GM19193 (cell line): Measurements from ENCODE around the gene DNAH17.

ENCODE experiments used
- POLR2A ChIP-seq: IDR thresholded peaks from 4 replicates; pipeline ENCODE4 v1.6.1; 2011; ENCODE audit not compliant: insufficient read depth, insufficient read length; ENCODE audit errors: extremely low read depth

Gene DNAH17

GRCh38 chr17:78460951-78461798 is 116.0 kb downstream of the DNAH17 start:
- TF ChIP-seq POLR2A, result no peak

- no peak for TF ChIP-seq POLR2A
Observed at GRCh38 chr17:78460176-78460675, 117.0 kb downstream of the DNAH17 start.

GRCh38 chr17:78459696-78460095 is 117.5 kb downstream of the DNAH17 start:
- no peak for TF ChIP-seq POLR2A

- TF ChIP-seq POLR2A, result no peak
Observed at GRCh38 chr17:78458736-78459335, 118.4 kb downstream of the DNAH17 start.

- TF ChIP-seq POLR2A, result no peak
Observed at GRCh38 chr17:78458091-78458490, 119.1 kb downstream of the DNAH17 start.

- TF ChIP-seq POLR2A, result no peak
Observed at GRCh38 chr17:78454346-78454745, 122.8 kb downstream of the DNAH17 start.

- TF ChIP-seq POLR2A, result no peak
Observed at GRCh38 chr17:78451753-78452152, 125.4 kb downstream of the DNAH17 start.

GRCh38 chr17:78450696-78451345 is 126.4 kb downstream of the DNAH17 start:
- TF ChIP-seq POLR2A, result no peak

GRCh38 chr17:78449983-78450595 is 127.1 kb downstream of the DNAH17 start:
- TF ChIP-seq POLR2A, result no peak

- no peak for TF ChIP-seq POLR2A
Observed at GRCh38 chr17:78448356-78448993, 128.7 kb downstream of the DNAH17 start.

GRCh38 chr17:78446833-78447232 is 130.4 kb downstream of the DNAH17 start:
- TF ChIP-seq POLR2A, result no peak

- no peak for TF ChIP-seq POLR2A
Observed at GRCh38 chr17:78444392-78444791, 132.8 kb downstream of the DNAH17 start.

GRCh38 chr17:78442648-78443218 is 134.5 kb downstream of the DNAH17 start:
- TF ChIP-seq POLR2A, result no peak

GRCh38 chr17:78441271-78441971 is 135.8 kb downstream of the DNAH17 start:
- TF ChIP-seq POLR2A, result no peak
